ENCODE results near the gene INPP5B. TPM values are rescaled to one million over a fixed set of nuclear protein-coding genes. Genes with fewer than 3 reads are reported as not detected.

The INPP5B gene
- total and polyA plus RNA-seq, 2 of the 13 experiments (the other 11 are each of a cell fraction or from before 2014, with no cell fraction given) = 9.0 to 9.8 TPM

- H2AFZ ChIP-seq (ENCODE audit: low read length) = no peak overlapping the region
- H4K20me1 ChIP-seq (ENCODE audit: insufficient read depth, low read length) = no peaks in the 10 kb centered on the region
- ATAC-seq (no peak), FAIRE-seq (no peak), DNase-seq (ENCODE audit: low spot score) (no peak)
- in situ Hi-C loops (cut with HindIII; ENCODE audit: extremely low pct_ligation_motif_present, low pct_unique_long_range_greater_than_20kb) = no loop called here
- no peaks in the 10 kb centered on the region for H3K9me3 ChIP-seq (ENCODE audit: low read length)
- H3K4me1 ChIP-seq (ENCODE audit: insufficient read depth, low read length) = peaks cover 8% of the 10 kb centered on the region; the same call in 1 of the 2 replicates
- no peak for TF ChIP-seq ZNF557 (CRISPR knock-in tag; IDR thresholded peaks at IDR 0.05)
- TF ChIP-seq ZUFSP (CRISPR knock-in tag; IDR thresholded peaks at IDR 0.05; ENCODE audit: borderline replicate concordance) = no peak
- no peak for TF ChIP-seq ZNF547 (CRISPR knock-in tag; IDR thresholded peaks at IDR 0.05)
- TF ChIP-seq ZNF670 (CRISPR knock-in tag; IDR thresholded peaks at IDR 0.05; ENCODE audit: borderline replicate concordance) = no peak
- no peak for TF ChIP-seq NFIC (IDR thresholded peaks at IDR 0.05; ENCODE audit: low read length)
- TF ChIP-seq YEATS4 (CRISPR knock-in tag; IDR thresholded peaks at IDR 0.05; ENCODE audit: borderline replicate concordance) = no peak
- TF ChIP-seq ZNF30 (CRISPR knock-in tag; IDR thresholded peaks at IDR 0.05) = no peak
- TF ChIP-seq, protein P1, sequence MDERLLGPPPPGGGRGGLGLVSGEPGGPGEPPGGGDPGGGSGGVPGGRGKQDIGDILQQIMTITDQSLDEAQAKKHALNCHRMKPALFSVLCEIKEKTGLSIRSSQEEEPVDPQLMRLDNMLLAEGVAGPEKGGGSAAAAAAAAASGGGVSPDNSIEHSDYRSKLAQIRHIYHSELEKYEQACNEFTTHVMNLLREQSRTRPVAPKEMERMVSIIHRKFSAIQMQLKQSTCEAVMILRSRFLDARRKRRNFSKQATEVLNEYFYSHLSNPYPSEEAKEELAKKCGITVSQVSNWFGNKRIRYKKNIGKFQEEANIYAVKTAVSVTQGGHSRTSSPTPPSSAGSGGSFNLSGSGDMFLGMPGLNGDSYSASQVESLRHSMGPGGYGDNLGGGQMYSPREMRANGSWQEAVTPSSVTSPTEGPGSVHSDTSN (CRISPR knock-in tag; IDR thresholded peaks at IDR 0.05) = no peak
- no peak for TF ChIP-seq TFE3 (CRISPR knock-in tag; IDR thresholded peaks at IDR 0.05)
- TF ChIP-seq ZFYVE20 (CRISPR knock-in tag; IDR thresholded peaks at IDR 0.05; ENCODE audit: borderline replicate concordance, low read depth) = no peak
- TF ChIP-seq, protein P2, sequence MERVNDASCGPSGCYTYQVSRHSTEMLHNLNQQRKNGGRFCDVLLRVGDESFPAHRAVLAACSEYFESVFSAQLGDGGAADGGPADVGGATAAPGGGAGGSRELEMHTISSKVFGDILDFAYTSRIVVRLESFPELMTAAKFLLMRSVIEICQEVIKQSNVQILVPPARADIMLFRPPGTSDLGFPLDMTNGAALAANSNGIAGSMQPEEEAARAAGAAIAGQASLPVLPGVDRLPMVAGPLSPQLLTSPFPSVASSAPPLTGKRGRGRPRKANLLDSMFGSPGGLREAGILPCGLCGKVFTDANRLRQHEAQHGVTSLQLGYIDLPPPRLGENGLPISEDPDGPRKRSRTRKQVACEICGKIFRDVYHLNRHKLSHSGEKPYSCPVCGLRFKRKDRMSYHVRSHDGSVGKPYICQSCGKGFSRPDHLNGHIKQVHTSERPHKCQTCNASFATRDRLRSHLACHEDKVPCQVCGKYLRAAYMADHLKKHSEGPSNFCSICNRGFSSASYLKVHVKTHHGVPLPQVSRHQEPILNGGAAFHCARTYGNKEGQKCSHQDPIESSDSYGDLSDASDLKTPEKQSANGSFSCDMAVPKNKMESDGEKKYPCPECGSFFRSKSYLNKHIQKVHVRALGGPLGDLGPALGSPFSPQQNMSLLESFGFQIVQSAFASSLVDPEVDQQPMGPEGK (CRISPR knock-in tag; IDR thresholded peaks at IDR 0.05) = no peak
- peaks cover 11 to 50% of the 10 kb centered on the region in 2 experiments; a peak in 4 of 5 replicates for H3K36me3 ChIP-seq (replicated peaks in 1 of 2; ENCODE audit: control insufficient read depth in 1 of 2, insufficient read depth in 2 of 2, low read length in 2 of 2)
- ChIA-PET CTCF (ENCODE audit: low intra/inter-chr PET ratio, low total read pairs) (no interaction called here), POLR2A (no interaction called here)
- no peak overlapping the region for H3K27ac ChIP-seq (ENCODE audit: extremely low read length, insufficient read depth, low read length)
- H3K9ac ChIP-seq (ENCODE audit: insufficient read depth, low read depth, low read length) = no peak overlapping the region
- H3K4me2 ChIP-seq (ENCODE audit: low read depth, low read length) = no peak overlapping the region
- no peaks in the 10 kb centered on the region for H3K27me3 ChIP-seq (ENCODE audit: control insufficient read depth in 1 of 2, insufficient read depth in 2 of 2, low read length in 2 of 2)
- no peaks in the 10 kb centered on the region for H3K79me2 ChIP-seq (ENCODE audit: insufficient read depth, low read length)
- WGBS (ENCODE audit: low lambda C conversion rate) = 95% methylated on average over 2 of the region's 2 CpGs
- BruUV-seq (replicated peaks) = no TSS peak
- intact Hi-C loops (cut with micrococcal nuclease; ENCODE audit: unreplicated experiment) = no loop called here
- H3K4me3 ChIP-seq (replicated peaks in 1 of 3; ENCODE audit: insufficient read depth in 1 of 3, low read depth in 2 of 3, low read length in 3 of 3) = no peak overlapping the region
These were observed 125.4 kb downstream of the INPP5B start for GRCh38 chr1:37821481-37821880.
